ENCODE results near the gene SNX33.
"Not testable (repeated sequence)": the region's sequence is repeated elsewhere in the genome, so short reads cannot be mapped to it uniquely, and the experiment has no call there.

Gene SNX33

GRCh38 chr15:75686212-75686642, 38.5 kb downstream of the SNX33 start:
- peak; percentile 81 for DNase-seq

GRCh38 chr15:75687486-75688277, 40.0 kb downstream of the SNX33 start:
- no peak for DNase-seq

- DNase-seq, result no peak
Observed at GRCh38 chr15:75688278-75688557, 40.5 kb downstream of the SNX33 start.

GRCh38 chr15:75688831-75689230, 41.1 kb downstream of the SNX33 start:
- DNase-seq, result no peak

GRCh38 chr15:75689429-75689828, 41.7 kb downstream of the SNX33 start:
- DNase-seq, result not testable (repeated sequence)

GRCh38 chr15:75692311-75692710, 44.6 kb downstream of the SNX33 start:
- not testable (repeated sequence) for DNase-seq

- DNase-seq, result not testable (repeated sequence)
Observed at GRCh38 chr15:75693028-75693427, 45.3 kb downstream of the SNX33 start.

GRCh38 chr15:75693501-75694240, 46.0 kb downstream of the SNX33 start:
- DNase-seq, result no peak

- DNase-seq, result peak; percentile 58
Observed at GRCh38 chr15:75694241-75695182, 46.8 kb downstream of the SNX33 start.

- no peak for DNase-seq
Observed at GRCh38 chr15:75695220-75695619, 47.5 kb downstream of the SNX33 start.

GRCh38 chr15:75695634-75696310, 48.1 kb downstream of the SNX33 start:
- no peak for DNase-seq

- no peak for DNase-seq
Observed at GRCh38 chr15:75696311-75696720, 48.6 kb downstream of the SNX33 start.

- DNase-seq, result no peak
Observed at GRCh38 chr15:75696854-75697259, 49.1 kb downstream of the SNX33 start.

- no peak for DNase-seq
Observed at GRCh38 chr15:75697523-75697922, 49.8 kb downstream of the SNX33 start.

GRCh38 chr15:75697974-75698747, 50.4 kb downstream of the SNX33 start:
- not testable (repeated sequence) for DNase-seq

GRCh38 chr15:75699517-75699916, 51.8 kb downstream of the SNX33 start:
- DNase-seq, result peak; percentile 50

- DNase-seq, result peak; percentile 92
Observed at GRCh38 chr15:75699961-75700874, 52.5 kb downstream of the SNX33 start.

- DNase-seq, result not testable (repeated sequence)
Observed at GRCh38 chr15:75701071-75702003, 53.6 kb downstream of the SNX33 start.

GRCh38 chr15:75702436-75702835, 54.7 kb downstream of the SNX33 start:
- no peak for DNase-seq
